Measurements from ENCODE around the gene OTOP1. TPM values are rescaled to one million over a fixed set of nuclear protein-coding genes. Genes with fewer than 3 reads are reported as not detected.
"Not testable (repeated sequence)": the region's sequence is repeated elsewhere in the genome, so short reads cannot be mapped to it uniquely, and the experiment has no call there.

OTOP1 gene
- total RNA-seq, 1 donor from 2014 or later = not detected

DNA sequence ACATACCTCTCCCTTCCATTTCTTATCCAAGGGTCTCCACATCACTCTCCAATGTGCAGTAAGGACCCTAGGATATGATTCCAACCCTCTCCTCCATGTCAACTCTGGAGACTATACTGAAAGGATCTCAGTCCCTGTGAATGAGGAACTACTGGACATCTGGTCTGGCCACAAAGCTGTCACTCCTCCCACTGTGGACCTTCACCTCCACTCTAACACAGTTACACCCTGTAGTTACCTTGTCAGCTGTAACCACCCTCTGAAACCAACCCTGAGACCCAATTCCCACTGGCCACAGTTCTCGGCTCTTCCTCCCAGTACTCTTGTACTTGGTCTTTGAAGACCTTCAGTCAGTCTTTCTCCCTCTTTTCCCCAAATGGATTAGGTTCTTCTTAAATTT, 18.4 kb upstream of the OTOP1 start:
- intact Hi-C loops (cut with DNase I) = no loop called here

GRCh38 chr4:4239551-4239950, 12.8 kb upstream of the OTOP1 start:
- DNase-seq (ENCODE audit: low spot score); intact Hi-C loops (cut with DNase I); ATAC-seq: not testable (repeated sequence)

More for the DNA sequence above, 18.4 kb upstream of the OTOP1 start:
- no peak for DNase-seq (ENCODE audit: low spot score)
- ATAC-seq = no peak

DNA sequence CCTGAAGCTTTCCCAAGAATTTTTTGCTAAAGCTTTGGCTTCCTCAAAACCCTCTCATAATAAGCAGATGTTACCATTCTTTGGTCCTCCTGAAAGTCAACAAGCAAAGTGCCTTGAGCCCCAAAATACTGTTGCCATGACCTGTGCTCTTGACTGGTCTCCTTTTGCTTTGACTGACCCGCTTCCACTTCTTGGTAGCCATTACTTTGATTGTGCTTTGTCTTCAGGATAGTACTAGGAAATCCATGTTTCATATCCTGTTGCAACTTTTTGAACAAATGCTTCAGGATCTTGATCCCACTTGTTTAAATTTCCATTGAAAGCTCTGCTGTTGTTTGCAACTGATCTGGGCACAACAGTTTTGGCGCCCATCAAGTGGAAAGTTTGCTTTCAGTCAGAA, 6.9 kb upstream of the OTOP1 start:
- ATAC-seq = no peak
- DNase-seq (ENCODE audit: low spot score) = no peak
- intact Hi-C loops (cut with DNase I) = no loop called here

GRCh38 chr4:4228356-4228668, 1.6 kb upstream of the OTOP1 start:
- intact Hi-C loops (cut with DNase I) = no loop called here
- ATAC-seq (no peak), DNase-seq (ENCODE audit: low spot score) (no peak)

DNA sequence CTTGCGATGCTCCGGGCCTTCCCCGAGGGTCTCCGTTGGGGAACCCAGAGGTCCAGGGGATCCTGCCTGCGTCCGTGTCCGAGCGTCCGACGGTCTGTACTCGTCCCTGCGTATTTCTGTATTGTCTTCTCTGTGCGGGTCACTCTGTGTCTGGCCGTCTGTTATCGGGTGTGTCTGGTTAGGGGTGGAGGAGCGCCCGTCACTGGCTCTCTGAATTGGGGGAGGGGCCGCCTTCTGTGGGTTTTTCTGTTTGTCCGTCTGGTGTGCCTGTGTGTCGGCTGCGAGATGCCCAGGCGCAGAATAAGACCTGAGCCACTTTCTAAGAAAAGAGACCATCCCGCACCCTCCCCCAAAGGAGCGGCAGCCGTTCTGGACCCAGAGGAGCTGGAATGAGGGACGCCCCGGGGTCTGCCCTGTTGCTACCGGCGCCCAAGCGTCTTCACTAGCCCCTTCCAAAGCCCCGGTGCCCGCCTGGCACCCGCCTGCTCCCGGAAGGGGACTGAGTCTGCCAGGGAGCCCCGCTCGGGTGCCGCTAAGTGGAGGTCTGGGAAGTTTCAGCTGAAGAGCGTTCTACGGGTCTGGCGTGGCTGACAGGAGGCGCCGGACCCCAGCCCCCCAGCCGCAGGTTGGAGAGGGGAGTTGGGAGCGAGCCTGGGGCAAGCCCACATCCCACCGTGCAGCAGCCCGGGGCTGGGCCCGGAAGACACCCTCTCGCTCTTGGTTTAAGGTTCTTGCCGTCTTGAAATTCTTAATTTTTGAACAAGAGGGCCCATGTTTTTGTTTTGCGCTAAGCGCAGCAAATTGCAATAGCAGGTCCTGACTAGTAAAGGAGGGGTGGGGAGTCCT, 1.0 kb upstream of the OTOP1 start:
- intact Hi-C loops (cut with DNase I) = no loop called here
- DNase-seq (ENCODE audit: low spot score) = no peak
- ATAC-seq = no peak

DNA sequence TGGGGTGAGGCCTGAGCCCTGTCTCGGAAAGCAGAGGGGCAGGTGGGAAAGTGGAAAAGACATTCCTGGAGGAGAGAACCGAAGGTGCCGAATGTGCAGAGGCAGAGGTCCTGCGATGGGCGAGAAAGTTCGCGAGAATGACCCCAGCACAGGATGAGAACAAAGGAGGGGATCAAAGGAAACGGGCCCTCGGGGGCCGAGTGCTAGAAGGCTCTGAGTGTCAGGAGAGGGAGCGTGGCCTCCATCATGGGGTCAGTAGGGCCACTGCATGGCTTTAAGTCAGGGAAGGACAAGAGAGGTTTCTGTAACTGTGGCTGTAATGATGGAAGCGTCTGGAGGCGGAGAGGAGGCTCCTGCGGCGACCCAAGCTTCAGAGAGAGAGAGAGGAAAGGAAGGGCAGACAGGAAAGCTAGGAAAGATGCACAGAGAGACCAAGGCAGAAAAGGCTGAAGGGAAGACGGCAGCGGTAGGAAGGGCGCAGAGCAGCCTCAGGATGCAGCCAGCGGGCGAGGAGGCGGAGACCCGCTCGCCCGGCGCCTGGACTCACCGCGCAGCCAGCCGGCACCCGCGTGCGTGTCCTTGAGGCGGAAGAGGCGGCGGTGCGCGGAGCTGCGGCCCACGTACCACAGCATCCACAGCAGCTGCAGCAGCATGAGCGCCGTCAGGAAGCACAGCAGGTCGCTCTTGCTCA, 669 bp downstream of the OTOP1 start:
- intact Hi-C loops (cut with DNase I) = no loop called here
- ATAC-seq (no peak), DNase-seq (ENCODE audit: low spot score) (no peak)

DNA sequence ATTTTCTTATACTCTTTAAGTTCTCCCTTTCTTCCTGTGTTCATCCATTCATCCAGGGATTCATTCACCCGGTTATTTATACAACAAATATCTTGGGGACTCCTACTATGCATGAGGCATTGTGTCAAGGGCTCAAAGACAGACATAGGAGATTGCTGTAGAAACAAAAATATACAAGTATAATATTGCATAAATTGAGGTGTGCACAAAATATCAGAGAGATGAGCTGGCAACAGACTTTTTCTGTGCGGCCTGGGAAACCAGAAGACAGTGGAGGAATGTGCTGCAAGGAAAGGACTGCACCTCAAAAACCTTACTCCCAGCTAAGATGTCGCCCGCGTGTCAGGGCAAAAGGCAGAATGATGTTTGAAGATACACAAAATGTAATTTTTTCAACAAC, 9.6 kb downstream of the OTOP1 start:
- intact Hi-C loops (cut with DNase I) = no loop called here
- no peak for ATAC-seq
- DNase-seq (ENCODE audit: low spot score) = no peak

GRCh38 chr4:4216648-4217047, 10.1 kb downstream of the OTOP1 start:
- intact Hi-C loops (cut with DNase I) = no loop called here
- DNase-seq (ENCODE audit: low spot score) = no peak
- ATAC-seq = no peak

- DNase-seq (ENCODE audit: low spot score); ATAC-seq; intact Hi-C loops (cut with DNase I): not testable (repeated sequence)
Observed at GRCh38 chr4:4213674-4214073, 13.1 kb downstream of the OTOP1 start.

DNA sequence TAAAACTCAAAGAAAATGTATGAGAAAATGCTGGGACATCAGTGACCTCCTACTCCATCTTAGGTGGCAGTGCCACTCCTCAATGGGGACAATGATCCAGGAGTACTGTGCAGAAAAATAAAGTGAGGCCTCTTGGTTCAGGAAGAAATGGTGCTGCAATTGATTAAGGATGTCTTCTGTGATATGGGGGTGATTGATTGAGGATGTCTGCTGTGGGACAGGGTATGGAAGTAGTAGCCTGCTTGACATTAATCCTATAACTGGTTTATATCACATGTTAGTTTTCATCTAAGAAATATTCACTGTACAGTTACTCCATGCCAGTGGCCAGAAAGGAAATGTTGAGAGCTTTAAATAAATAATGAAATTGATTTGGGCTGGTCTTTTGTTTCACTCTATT, 20.5 kb downstream of the OTOP1 start:
- intact Hi-C loops (cut with DNase I) = no loop called here
- DNase-seq (ENCODE audit: low spot score) (no peak), ATAC-seq (no peak)

GRCh38 chr4:4204401-4204745, 22.4 kb downstream of the OTOP1 start:
- intact Hi-C loops (cut with DNase I) = no loop called here
- DNase-seq (ENCODE audit: low spot score) (no peak), ATAC-seq (no peak)

DNA sequence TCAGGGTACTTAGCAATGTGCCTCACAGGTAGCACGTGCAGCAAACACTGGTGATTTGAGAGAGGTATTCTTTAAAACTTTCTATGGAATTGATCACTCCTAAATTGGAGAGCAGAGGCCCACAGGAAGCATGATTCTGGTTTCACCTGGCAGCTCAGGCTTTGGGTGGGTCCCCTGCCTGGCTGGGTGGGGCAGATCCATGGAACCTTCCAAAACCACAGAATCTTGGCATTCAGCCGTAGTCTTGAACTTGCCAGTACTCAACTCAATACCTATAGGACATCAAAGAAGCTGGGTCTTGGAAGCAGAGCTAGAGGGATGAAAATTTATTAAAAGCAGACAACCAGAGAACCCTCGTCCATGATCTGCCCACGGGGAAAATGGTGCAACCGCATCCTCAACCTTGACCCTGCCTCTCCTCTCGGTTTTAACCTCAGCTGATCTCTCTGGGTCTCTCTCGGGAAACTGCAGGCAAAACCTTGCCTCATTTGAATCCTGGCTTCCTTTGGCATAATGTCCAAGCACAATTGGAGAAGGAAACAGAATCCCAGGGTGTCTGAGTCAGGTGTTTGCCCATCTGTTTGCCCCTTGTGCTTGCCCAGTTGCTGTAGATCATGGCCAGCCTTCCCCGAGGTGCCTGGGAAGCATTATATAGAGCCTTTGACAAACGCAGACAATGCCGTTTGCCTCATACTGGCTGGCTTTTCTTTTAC, 22.9 kb downstream of the OTOP1 start:
- ATAC-seq = no peak
- DNase-seq (ENCODE audit: low spot score) = no peak
- intact Hi-C loops (cut with DNase I) = no loop called here

GRCh38 chr4:4202510-4202909, 24.2 kb downstream of the OTOP1 start:
- DNase-seq (ENCODE audit: low spot score) (no peak), ATAC-seq (no peak)
- intact Hi-C loops (cut with DNase I) = no loop called here

- ATAC-seq (no peak), DNase-seq (ENCODE audit: low spot score) (no peak)
- intact Hi-C loops (cut with DNase I) = no loop called here
Observed at GRCh38 chr4:4200624-4201023, 26.1 kb downstream of the OTOP1 start.

DNA sequence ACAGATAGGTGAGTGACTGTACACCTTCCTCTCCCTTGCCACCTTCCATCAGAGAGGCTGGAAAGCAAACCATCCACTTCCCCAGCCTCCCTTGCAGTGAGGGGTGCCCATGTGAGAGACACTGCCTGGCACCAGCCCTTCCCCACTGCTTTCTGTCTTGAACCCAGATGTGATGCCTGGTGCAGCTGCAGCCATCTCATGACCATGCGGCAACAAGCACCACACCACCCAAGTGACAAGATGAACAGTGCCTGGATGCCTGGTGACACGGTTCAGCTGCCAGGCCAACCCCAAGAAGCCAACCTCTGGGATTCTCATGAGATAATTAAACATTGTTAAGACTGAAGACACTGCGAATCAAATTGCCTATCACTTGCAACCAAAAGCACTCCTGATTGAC, 31.4 kb downstream of the OTOP1 start:
- ATAC-seq (no peak), DNase-seq (ENCODE audit: low spot score) (no peak)
- intact Hi-C loops (cut with DNase I) = no loop called here

GRCh38 chr4:4188557-4188956, 38.2 kb downstream of the OTOP1 start:
- DNase-seq (ENCODE audit: low spot score); intact Hi-C loops (cut with DNase I); ATAC-seq: not testable (repeated sequence)

GRCh38 chr4:4185528-4185927, 41.2 kb downstream of the OTOP1 start:
- DNase-seq (ENCODE audit: low spot score) = no peak
- intact Hi-C loops (cut with DNase I) = no loop called here
- ATAC-seq = no peak

GRCh38 chr4:4182835-4183568, 43.7 kb downstream of the OTOP1 start:
- no peak for DNase-seq (ENCODE audit: low spot score)
- ATAC-seq = no peak
- intact Hi-C loops (cut with DNase I) = no loop called here

DNA sequence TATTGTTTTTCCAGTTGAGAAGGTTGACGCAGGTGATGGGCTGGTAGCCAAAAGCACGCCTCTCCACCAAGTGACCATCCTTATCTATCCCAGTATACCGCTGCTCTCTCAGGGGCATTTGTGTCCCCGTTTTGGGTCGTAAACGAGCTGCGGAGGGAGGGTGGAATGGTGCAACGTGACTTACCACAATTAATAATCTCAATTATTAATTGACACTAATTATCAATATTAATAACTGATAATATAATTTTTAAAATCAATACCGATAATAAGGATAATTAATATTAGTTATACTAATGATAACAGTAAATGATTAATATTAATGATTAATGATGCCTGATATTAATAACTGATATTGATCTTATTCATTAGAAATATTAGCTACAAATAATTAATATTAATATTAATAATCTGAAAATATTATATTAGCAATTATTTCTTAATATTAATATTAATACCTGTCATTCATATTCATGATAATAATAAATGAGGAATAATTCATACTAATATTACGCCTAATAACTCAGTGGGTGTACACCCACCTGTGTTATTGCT, 56.1 kb downstream of the OTOP1 start:
- intact Hi-C loops (cut with DNase I) = no loop called here
- ATAC-seq = no peak
- DNase-seq (ENCODE audit: low spot score) = no peak

All from sciatic nerve (tissue), 2 donors.